Immature natural killer cell (primary cell): ENCODE results near the gene BRINP3. TPM values are rescaled to one million over a fixed set of nuclear protein-coding genes. Genes with fewer than 3 reads are reported as not detected.

ENCODE experiments used
- DNase-seq, 3 donors: peaks; one replicate each; pipeline ENCODE4 v3.0.0; 2022; ENCODE audit warnings: mixed read lengths in 1 of 3
- H3K27ac Mint-ChIP-seq, 6 donors: one replicate each; pipeline ENCODE4 v1.8.0; 2020; ENCODE audit warnings: mixed read lengths in 6 of 6, mild to moderate bottlenecking in 5 of 6, inconsistent platforms in 4 of 6, moderate library complexity in 3 of 6
- H3K27me3 Mint-ChIP-seq, 3 donors: one replicate each; pipeline ENCODE4 v1.8.0; 2020 to 2021; ENCODE audit warnings: low read depth in 3 of 3, mild to moderate bottlenecking in 3 of 3, mixed read lengths in 3 of 3, moderate library complexity in 3 of 3, inconsistent platforms in 1 of 3
- H3K36me3 Mint-ChIP-seq, 3 donors: one replicate each; pipeline ENCODE4 v1.8.0; 2020; ENCODE audit warnings: mixed read lengths in 3 of 3, inconsistent platforms in 2 of 3, mild to moderate bottlenecking in 2 of 3
- H3K4me1 Mint-ChIP-seq, 2 donors: one replicate each; pipeline ENCODE4 v1.8.0; 2020; ENCODE audit warnings: inconsistent platforms in 2 of 2, mild to moderate bottlenecking in 2 of 2, mixed read lengths in 2 of 2, moderate library complexity in 1 of 2
- H3K4me3 Mint-ChIP-seq, 5 donors: one replicate each; pipeline ENCODE4 v1.8.0; 2020; ENCODE audit warnings: mild to moderate bottlenecking in 5 of 5, mixed read lengths in 5 of 5, inconsistent platforms in 3 of 5, moderate library complexity in 3 of 5
- H3K9me3 Mint-ChIP-seq, 6 donors: one replicate each; pipeline ENCODE4 v1.8.0; 2020; ENCODE audit warnings: mild to moderate bottlenecking in 6 of 6, mixed read lengths in 6 of 6, inconsistent platforms in 4 of 6, moderate library complexity in 3 of 6
- polyA plus RNA-seq, 3 donors: library from polyadenylated mRNA; unstranded; fragments of 300-500 nt; fragmentation: Illumina TruSeq; gene quantifications; one replicate each; pipeline ENCODE4 v1.2.3, GENCODE V29; 2021

The BRINP3 gene
- polyA plus RNA-seq, 3 donors from 2014 or later = not detected

DNA sequence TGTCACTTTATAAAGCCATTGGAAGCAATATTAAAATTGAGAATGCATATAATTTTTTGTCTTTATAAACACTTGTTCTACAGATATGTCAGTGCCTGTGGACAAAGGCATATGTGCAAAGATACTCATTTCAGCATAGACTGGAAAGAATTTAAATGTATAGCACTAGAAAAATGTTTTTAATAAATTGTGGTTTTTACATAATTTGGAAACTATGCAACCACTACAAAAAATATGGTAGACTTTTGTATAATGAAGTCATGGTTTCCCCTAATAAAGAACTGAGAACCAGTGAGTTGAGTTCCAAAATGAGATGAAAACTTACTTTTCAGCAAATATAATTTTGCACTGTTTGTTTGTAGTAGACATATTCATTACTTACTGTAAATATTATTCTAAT is 48.5 kb downstream of the BRINP3 start:
- Mint-ChIP-seq H3K9me3 (peaks cover 0 to 51% (median 21%) of the 10 kb centered on the region in 6 donors), H3K36me3 (no peaks in the 10 kb centered on the region), H3K4me3 (no peak overlapping the region), H3K4me1 (no peaks in the 10 kb centered on the region), H3K27me3 (peaks cover 0 to 2% (median 0%) of the 10 kb centered on the region in 3 donors), H3K27ac (no peak overlapping the region)
- no peak for DNase-seq

DNA sequence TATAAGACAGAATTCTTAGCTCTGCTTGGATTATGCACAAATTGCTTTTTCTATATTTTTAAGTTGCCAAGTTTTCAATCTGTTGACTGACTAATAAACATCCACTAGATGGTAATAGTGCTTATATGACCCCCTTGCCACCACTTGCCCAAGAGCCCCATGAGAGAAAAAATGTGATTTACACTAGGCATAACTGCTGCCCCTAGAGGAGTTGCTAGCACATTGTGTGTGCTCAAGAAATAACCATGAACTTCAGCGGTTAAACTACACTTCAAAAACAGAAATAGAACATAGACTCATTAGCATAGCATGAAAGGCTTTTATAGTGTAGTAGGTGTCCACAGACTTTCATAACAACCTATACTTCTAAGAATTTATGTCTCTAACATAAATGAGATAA is 61.4 kb downstream of the BRINP3 start:
- DNase-seq = no peak
- no peaks in the 10 kb centered on the region for H3K36me3 Mint-ChIP-seq
- H3K27ac Mint-ChIP-seq = no peak overlapping the region
- H3K4me3 Mint-ChIP-seq = no peak overlapping the region
- peaks cover 0 to 2% (median 0%) of the 10 kb centered on the region in 3 donors for H3K27me3 Mint-ChIP-seq
- peaks cover 6 to 35% (median 16%) of the 10 kb centered on the region in 6 donors for H3K9me3 Mint-ChIP-seq
- H3K4me1 Mint-ChIP-seq = no peaks in the 10 kb centered on the region

DNA sequence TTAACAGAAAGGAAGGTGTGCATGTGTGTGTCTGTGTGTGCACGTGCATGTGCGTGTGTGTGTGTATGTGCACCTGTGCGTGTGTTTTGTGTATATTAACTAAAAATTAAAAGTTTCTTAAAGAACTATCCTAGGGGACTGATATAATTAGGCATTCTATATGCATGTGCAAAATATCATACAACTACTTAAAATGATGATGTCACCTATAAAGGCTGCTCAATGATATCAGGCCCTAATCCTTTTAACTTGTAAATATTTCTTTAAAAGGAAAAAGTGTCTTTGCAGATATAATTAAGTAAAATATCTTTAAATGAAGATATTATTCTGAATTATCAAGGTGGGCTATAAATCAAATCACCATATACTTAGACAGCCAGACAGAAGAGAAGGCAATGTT is 64.5 kb downstream of the BRINP3 start:
- peaks cover 10 to 44% (median 24%) of the 10 kb centered on the region in 6 donors for H3K9me3 Mint-ChIP-seq

GRCh38 chr1:190403402-190403801 is 74.3 kb downstream of the BRINP3 start:
- no peaks in the 10 kb centered on the region for H3K4me1 Mint-ChIP-seq
- DNase-seq = no peak
- H3K27me3 Mint-ChIP-seq = peaks cover 0 to 1% (median 0%) of the 10 kb centered on the region in 3 donors
- H3K27ac Mint-ChIP-seq = no peak overlapping the region
- H3K36me3 Mint-ChIP-seq = no peaks in the 10 kb centered on the region
- H3K4me3 Mint-ChIP-seq = no peak overlapping the region
- peaks cover 6 to 47% (median 23%) of the 10 kb centered on the region in 6 donors for H3K9me3 Mint-ChIP-seq

More for the DNA sequence above, 64.5 kb downstream of the BRINP3 start:
- DNase-seq = no peak
- Mint-ChIP-seq H3K4me3 (no peak overlapping the region), H3K27ac (no peak overlapping the region), H3K36me3 (no peaks in the 10 kb centered on the region), H3K27me3 (peaks cover 0 to 1% (median 0%) of the 10 kb centered on the region in 3 donors), H3K4me1 (no peaks in the 10 kb centered on the region)

DNA sequence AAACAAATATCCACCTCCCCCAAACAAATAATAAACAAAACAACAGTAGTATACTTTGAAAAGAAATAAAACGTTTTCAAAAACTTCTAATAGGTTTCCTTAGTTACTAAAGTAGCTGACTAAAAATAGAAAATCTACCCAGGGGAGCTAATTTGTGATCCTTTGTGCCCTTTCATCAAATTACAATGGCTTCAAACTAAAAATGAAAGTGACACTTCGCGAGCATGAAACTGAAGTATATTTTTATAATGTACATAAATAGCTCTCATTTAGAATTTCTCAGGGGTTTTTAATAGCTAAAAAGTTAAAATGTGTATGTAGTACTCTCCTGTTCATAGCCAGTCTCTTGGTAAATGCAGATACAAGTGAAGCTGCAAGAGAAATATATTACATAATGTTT is 78.4 kb downstream of the BRINP3 start:
- Mint-ChIP-seq H3K36me3 (no peaks in the 10 kb centered on the region), H3K27ac (no peak overlapping the region), H3K9me3 (peaks cover 6 to 55% (median 25%) of the 10 kb centered on the region in 6 donors), H3K27me3 (peaks cover 0 to 1% (median 0%) of the 10 kb centered on the region in 3 donors), H3K4me1 (no peaks in the 10 kb centered on the region), H3K4me3 (no peak overlapping the region)
- no peak for DNase-seq

GRCh38 chr1:190391582-190391981 is 86.1 kb downstream of the BRINP3 start:
- H3K36me3 Mint-ChIP-seq = no peaks in the 10 kb centered on the region
- no peaks in the 10 kb centered on the region for H3K4me1 Mint-ChIP-seq
- no peak overlapping the region for H3K4me3 Mint-ChIP-seq
- DNase-seq = no peak
- H3K27ac Mint-ChIP-seq = no peak overlapping the region
- H3K27me3 Mint-ChIP-seq = peaks cover 0 to 3% (median 0%) of the 10 kb centered on the region in 3 donors
- peaks cover 4 to 52% (median 28%) of the 10 kb centered on the region in 6 donors for H3K9me3 Mint-ChIP-seq

- peaks cover 5 to 38% (median 23%) of the 10 kb centered on the region in 6 donors for H3K9me3 Mint-ChIP-seq
- no peaks in the 10 kb centered on the region for H3K27me3 Mint-ChIP-seq
- no peak for DNase-seq
- H3K4me3 Mint-ChIP-seq = no peak overlapping the region
- H3K4me1 Mint-ChIP-seq = no peaks in the 10 kb centered on the region
- no peak overlapping the region for H3K27ac Mint-ChIP-seq
- peaks cover 0 to 4% (median 0%) of the 10 kb centered on the region in 3 donors for H3K36me3 Mint-ChIP-seq
Measured at GRCh38 chr1:190377991-190378390, 99.7 kb downstream of the BRINP3 start.

DNA sequence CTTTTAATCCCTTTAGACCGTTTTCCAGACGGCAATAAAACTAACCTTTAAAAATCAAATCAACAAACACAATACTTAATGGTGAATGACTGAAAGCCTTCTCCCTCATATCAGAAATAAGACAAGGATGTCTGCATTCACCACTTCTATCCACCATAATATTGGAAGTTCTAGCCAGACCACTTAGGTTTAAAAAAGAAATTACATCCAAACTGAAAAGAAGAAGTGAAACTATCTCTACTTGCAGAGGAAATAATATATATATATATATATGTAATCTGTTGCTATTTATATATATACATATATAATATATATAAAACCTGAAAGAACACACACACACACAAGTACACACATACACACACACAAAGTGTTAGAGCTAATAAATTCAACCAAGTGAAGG is 100.4 kb downstream of the BRINP3 start:
- Mint-ChIP-seq H3K4me1 (no peaks in the 10 kb centered on the region), H3K4me3 (no peak overlapping the region), H3K27ac (no peak overlapping the region), H3K27me3 (no peaks in the 10 kb centered on the region), H3K9me3 (peaks cover 5 to 31% (median 18%) of the 10 kb centered on the region in 6 donors), H3K36me3 (peaks cover 0 to 4% (median 0%) of the 10 kb centered on the region in 3 donors)
- DNase-seq = no peak

DNA sequence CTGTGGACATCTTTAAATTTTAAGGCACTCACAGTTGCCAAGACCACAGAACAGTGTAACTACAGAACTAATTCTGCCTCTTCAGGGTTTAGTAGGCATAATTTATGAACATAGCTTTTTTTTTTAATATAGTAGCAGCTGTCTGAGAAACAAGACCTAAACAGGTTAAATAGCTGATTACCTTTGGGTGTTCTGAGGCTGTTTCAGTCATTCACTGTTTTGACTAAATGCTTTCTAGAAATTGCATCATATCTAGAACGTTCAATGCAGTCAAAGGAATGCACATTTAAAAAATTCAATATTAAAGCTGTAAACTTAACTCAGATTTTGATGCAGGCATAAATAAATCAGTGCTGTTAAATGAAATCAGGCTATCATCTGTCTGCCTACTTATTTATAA is 101.6 kb downstream of the BRINP3 start:
- peaks cover 9 to 30% (median 18%) of the 10 kb centered on the region in 6 donors for H3K9me3 Mint-ChIP-seq
- H3K4me1 Mint-ChIP-seq = no peaks in the 10 kb centered on the region
- no peaks in the 10 kb centered on the region for H3K27me3 Mint-ChIP-seq
- DNase-seq = no peak
- H3K4me3 Mint-ChIP-seq = no peak overlapping the region
- no peak overlapping the region for H3K27ac Mint-ChIP-seq
- H3K36me3 Mint-ChIP-seq = peaks cover 0 to 4% (median 0%) of the 10 kb centered on the region in 3 donors

DNA sequence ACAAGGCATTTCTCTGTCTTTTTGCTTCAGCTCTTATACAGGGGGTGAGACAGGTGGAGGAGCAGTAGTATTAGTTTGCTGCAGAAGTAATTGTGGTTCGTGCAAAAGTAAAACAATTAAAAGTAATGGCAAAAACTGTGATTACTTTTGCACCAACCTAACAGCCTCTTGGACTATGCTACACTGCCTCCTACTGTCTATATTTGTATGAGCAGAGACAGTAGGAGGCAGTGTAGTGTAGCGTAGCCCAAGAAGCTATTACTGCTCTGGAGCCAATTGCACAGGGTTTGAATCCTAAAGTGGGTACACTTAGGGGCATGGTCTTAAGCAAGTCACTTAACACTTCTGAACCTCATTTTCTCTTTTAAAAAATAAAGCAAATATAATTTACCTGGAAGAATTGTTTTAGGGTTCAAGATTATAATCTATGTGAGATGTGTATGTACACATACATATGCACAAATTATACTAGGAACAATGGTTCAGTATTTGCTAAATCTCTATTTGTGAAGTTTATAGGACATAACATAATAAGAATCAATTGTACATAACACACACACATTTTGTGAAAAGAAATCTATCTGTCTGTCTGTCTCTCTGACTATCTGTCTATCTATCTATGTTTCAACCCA is 103.8 kb downstream of the BRINP3 start:
- Mint-ChIP-seq H3K36me3 (no peaks in the 10 kb centered on the region), H3K27ac (no peak overlapping the region), H3K4me1 (no peaks in the 10 kb centered on the region), H3K4me3 (no peak overlapping the region), H3K27me3 (no peaks in the 10 kb centered on the region), H3K9me3 (peaks cover 8 to 23% (median 13%) of the 10 kb centered on the region in 6 donors)
- DNase-seq = no peak

DNA sequence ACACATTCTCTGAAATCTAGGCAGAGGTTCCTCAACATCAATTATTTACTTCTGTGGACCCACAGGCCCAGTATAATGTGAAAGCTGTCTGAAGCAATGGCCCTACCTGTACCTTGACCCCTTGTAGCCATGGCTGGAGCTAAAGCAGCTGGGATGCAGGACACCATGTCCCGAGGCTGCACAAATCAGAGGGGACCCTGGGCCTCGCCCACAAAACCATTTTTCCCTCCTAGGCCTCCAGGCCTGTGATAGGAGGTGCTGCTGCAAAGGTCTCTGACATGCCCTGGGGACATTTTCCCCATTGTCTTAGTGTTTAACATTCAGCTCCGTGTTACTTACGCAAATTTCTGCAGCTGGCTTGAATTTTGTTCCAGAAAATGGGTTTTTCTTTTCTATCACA is 110.5 kb downstream of the BRINP3 start:
- peaks cover 0 to 2% (median 0%) of the 10 kb centered on the region in 3 donors for H3K27me3 Mint-ChIP-seq

DNA sequence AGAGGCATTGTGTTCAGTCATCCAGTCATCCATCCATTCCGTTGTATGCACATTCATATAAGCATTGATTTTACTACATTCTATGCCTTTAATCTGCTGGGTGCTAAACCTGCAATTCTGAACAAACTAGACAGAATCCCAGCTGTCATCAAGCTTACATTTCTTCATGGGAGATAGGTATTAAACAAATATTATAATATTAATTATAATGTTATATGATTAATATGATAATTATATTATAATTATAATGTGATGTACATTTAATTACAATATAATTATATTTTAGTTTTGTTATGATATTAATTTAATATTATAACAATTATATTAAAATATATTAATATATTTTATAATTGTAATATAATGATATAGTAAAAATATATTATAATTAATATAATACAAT is 112.4 kb downstream of the BRINP3 start:
- Mint-ChIP-seq H3K27me3 (peaks cover 0 to 2% (median 0%) of the 10 kb centered on the region in 3 donors), H3K4me3 (no peak overlapping the region), H3K4me1 (no peaks in the 10 kb centered on the region), H3K36me3 (no peaks in the 10 kb centered on the region), H3K27ac (no peak overlapping the region), H3K9me3 (peaks cover 2 to 53% (median 33%) of the 10 kb centered on the region in 6 donors)
- DNase-seq = no peak

More for the DNA sequence above, 110.5 kb downstream of the BRINP3 start:
- H3K9me3 Mint-ChIP-seq = peaks cover 8 to 53% (median 29%) of the 10 kb centered on the region in 6 donors
- no peak overlapping the region for H3K27ac Mint-ChIP-seq
- H3K4me3 Mint-ChIP-seq = no peak overlapping the region
- DNase-seq = no peak
- H3K4me1 Mint-ChIP-seq = no peaks in the 10 kb centered on the region
- no peaks in the 10 kb centered on the region for H3K36me3 Mint-ChIP-seq

GRCh38 chr1:190353538-190354101 is 124.0 kb downstream of the BRINP3 start:
- H3K4me3 Mint-ChIP-seq = no peak overlapping the region
- H3K9me3 Mint-ChIP-seq = peaks cover 11 to 51% (median 21%) of the 10 kb centered on the region in 6 donors
- H3K4me1 Mint-ChIP-seq = no peaks in the 10 kb centered on the region
- no peaks in the 10 kb centered on the region for H3K36me3 Mint-ChIP-seq
- peaks cover 0 to 2% (median 0%) of the 10 kb centered on the region in 3 donors for H3K27me3 Mint-ChIP-seq
- no peak for DNase-seq
- no peak overlapping the region for H3K27ac Mint-ChIP-seq

DNA sequence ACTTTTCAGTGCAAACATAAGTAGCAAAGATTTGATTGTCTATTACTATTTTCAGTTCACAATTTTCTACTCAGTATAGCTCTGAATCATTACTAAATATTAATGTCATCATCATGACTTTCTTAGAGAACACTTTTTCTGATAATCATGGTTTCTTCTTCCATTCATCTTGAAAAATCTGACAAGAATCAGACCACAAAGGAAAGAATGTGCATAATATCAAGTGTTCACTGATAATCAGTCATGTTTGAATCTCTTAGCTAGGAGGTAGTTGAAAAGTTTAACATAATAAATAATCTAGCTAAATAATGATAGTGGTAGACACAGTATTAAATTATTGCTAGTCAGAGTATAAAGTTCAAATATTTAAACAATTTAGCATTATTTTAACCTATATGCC is 133.2 kb downstream of the BRINP3 start:
- H3K4me3 Mint-ChIP-seq = no peak overlapping the region

More for the DNA sequence above, 133.2 kb downstream of the BRINP3 start:
- no peaks in the 10 kb centered on the region for H3K27me3 Mint-ChIP-seq
- H3K4me1 Mint-ChIP-seq = no peaks in the 10 kb centered on the region
- no peaks in the 10 kb centered on the region for H3K36me3 Mint-ChIP-seq
- peaks cover 3 to 31% (median 12%) of the 10 kb centered on the region in 6 donors for H3K9me3 Mint-ChIP-seq
- H3K27ac Mint-ChIP-seq = no peak overlapping the region
- DNase-seq = no peak
